Testis (tissue), 3 donors: ENCODE results near the gene RCOR1. TPM values are rescaled to one million over a fixed set of nuclear protein-coding genes. Genes with fewer than 3 reads are reported as not detected.

Experiments used
- DNase-seq: peaks from one replicate; pipeline ENCODE4 v3.0.0-alpha.2; 2019
- H3K27ac ChIP-seq, 2 donors: fragments of 200-600 bp; sonication (generic); one replicate each; pipeline ENCODE4 v1.5.1; 2019
- H3K27me3 ChIP-seq: fragments of 200-600 bp; sonication (generic); one replicate; pipeline ENCODE4 v1.5.1; 2019
- H3K36me3 ChIP-seq: fragments of 200-600 bp; sonication (generic); one replicate; pipeline ENCODE4 v1.5.1; 2017; ENCODE audit warnings: low read depth; ENCODE audit errors: missing control alignments
- H3K4me1 ChIP-seq: fragments of 200-600 bp; sonication (generic); one replicate; pipeline ENCODE4 v1.5.1; 2019
- H3K4me3 ChIP-seq, 2 donors: fragments of 200-600 bp; sonication (generic); one replicate each; pipeline ENCODE4 v1.5.1; 2017 to 2019
- H3K9me3 ChIP-seq: fragments of 200-600 bp; sonication (generic); one replicate; pipeline ENCODE4 v1.5.1; 2017
- CTCF ChIP-seq, 3 experiments: fragments of 450-650 bp in 2 of 3; fragments of 200-600 bp in 1 of 3; sonication (generic) in 1 of 3; IDR thresholded peaks; one replicate each; pipeline ENCODE4 v1.5.1; 2016 to 2019; ENCODE audit warnings: antibody characterized with exemption in 3 of 3, mild to moderate bottlenecking in 2 of 3, moderate library complexity in 1 of 3
- POLR2A ChIP-seq: fragments of 450-650 bp; IDR thresholded peaks from one replicate; pipeline ENCODE4 v1.6.1; 2017; ENCODE audit warnings: antibody characterized with exemption, mild to moderate bottlenecking, moderate library complexity
- whole genome bisulfite sequencing, 2 donors: methylation state at CpG; one replicate each; pipeline ENCODE4 v1.1.5; 2018; 5-methylcytosine and 5-hydroxymethylcytosine counted together
- intact Hi-C: fragments of 100-400 bp; cut with DNase I; formaldehyde crosslinking; loops from one replicate; pipeline ENCODE4 v1.15.1; 2023; ENCODE audit warnings: low total_unique reads
- polyA plus RNA-seq: library from polyadenylated mRNA; stranded (reverse); fragments of 350-450 nt; fragmentation: Illumina TruSeq; extraction: RNeasy Lipid Tissue Mini Kit (QIAGEN cat#74804); gene quantifications from one replicate; pipeline ENCODE4 v1.2.3, GENCODE V29; 2014; ENCODE audit warnings: low read depth, low replicate concordance; ENCODE audit not compliant: insufficient read depth
- total RNA-seq, 2 donors: library from RNA; depleted of rRNA; stranded (reverse); fragments of >200 nt; gene quantifications; one replicate each; pipeline ENCODE4 v1.2.3, GENCODE V29; 2016

Gene RCOR1
- total and polyA plus RNA-seq, 3 donors from 2014 or later = 33.8 to 37.8 (median 33.9) TPM

GRCh38 chr14:102734436-102734835, 142.0 kb downstream of the RCOR1 start:
- no peak overlapping the region for H3K4me3 ChIP-seq
- no peak overlapping the region for H3K27ac ChIP-seq
- H3K36me3 ChIP-seq = no peaks in the 10 kb centered on the region
- no peak for DNase-seq
- WGBS, 2 donors = 93% methylated on average over 12 of the region's 12 CpGs
- H3K27me3 ChIP-seq = no peaks in the 10 kb centered on the region
- H3K9me3 ChIP-seq = no peaks in the 10 kb centered on the region
- H3K4me1 ChIP-seq = no peaks in the 10 kb centered on the region
- intact Hi-C loops = no loop called here
- TF ChIP-seq POLR2A (no peak), CTCF (IDR thresholded peaks at IDR 0.05) (no peak)

- WGBS, 2 donors = 83 to 100% methylated on average over 3 of the region's 3 CpGs
- DNase-seq = no peak
- TF ChIP-seq CTCF (IDR thresholded peaks at IDR 0.05) = no peak
- no peak for TF ChIP-seq POLR2A
- Histone ChIP-seq H3K4me1 (no peaks in the 10 kb centered on the region), H3K4me3 (no peak overlapping the region), H3K27ac (no peak overlapping the region), H3K36me3 (no peaks in the 10 kb centered on the region), H3K9me3 (no peaks in the 10 kb centered on the region), H3K27me3 (no peaks in the 10 kb centered on the region)
- intact Hi-C loops = no loop called here
Measured at GRCh38 chr14:102736956-102737355, 144.5 kb downstream of the RCOR1 start.

- TF ChIP-seq CTCF (IDR thresholded peaks at IDR 0.05) = no peak
- TF ChIP-seq POLR2A = no peak
- Histone ChIP-seq H3K4me1 (no peaks in the 10 kb centered on the region), H3K36me3 (no peaks in the 10 kb centered on the region), H3K4me3 (no peak overlapping the region), H3K27ac (no peak overlapping the region), H3K9me3 (no peaks in the 10 kb centered on the region), H3K27me3 (no peaks in the 10 kb centered on the region)
- no peak for DNase-seq
- intact Hi-C loops = no loop called here
- WGBS, 2 donors = 93 to 95% methylated on average over 13 to 15 of the region's 18 CpGs
Measured at GRCh38 chr14:102737402-102738372, 145.2 kb downstream of the RCOR1 start.

- Histone ChIP-seq H3K4me3 (no peak overlapping the region), H3K36me3 (no peaks in the 10 kb centered on the region), H3K27ac (no peak overlapping the region), H3K27me3 (no peaks in the 10 kb centered on the region), H3K4me1 (no peaks in the 10 kb centered on the region), H3K9me3 (no peaks in the 10 kb centered on the region)
- intact Hi-C loops = no loop called here
- TF ChIP-seq POLR2A (no peak), CTCF (IDR thresholded peaks at IDR 0.05) (no peak)
- 86 to 92% methylated on average over 8 to 11 of the region's 11 CpGs for WGBS, 2 donors
- no peak for DNase-seq
Measured at GRCh38 chr14:102738373-102739189, 146.1 kb downstream of the RCOR1 start.
